Heart left ventricle (tissue), 13 donors: ENCODE results near the gene MEX3C.

ENCODE experiments used
- CTCF ChIP-seq, 12 donors: fragments of 200-600 bp; sonication (generic) in 4 of 12; IDR thresholded peaks; one replicate each; pipeline versions ENCODE4 v1.5.0 to v1.8.0; 2018 to 2022; ENCODE audit warnings: antibody characterized with exemption in 12 of 12, mild to moderate bottlenecking in 5 of 12
- POLR2A ChIP-seq, 2 donors: fragments of 450-650 bp; IDR thresholded peaks; one replicate each; pipeline ENCODE4 v1.6.1; 2017; ENCODE audit warnings: antibody characterized with exemption in 2 of 2, mild to moderate bottlenecking in 2 of 2, moderate library complexity in 2 of 2
- donor health status: ischemic (EF 13 %, LVEDD 7.1; RV severe dilation, severe dysfunction).
- donor health status: DM: no; HTN: yes; CAD: no.
- donor health status: DM: no; HTN: no; CAD: no.
- donor health status: ischemic (EF 25% LVEDD 6.9; RV normal size, moderate dysfunction).
- donor health status: ischemic (EF 25% LVEDD 5.7; RV mildly dilated, moderate dysfunction).
- donor health status: ischemic (EF 35%, LVEDD 5.7; RV mildly dilated, moderate dysfunction).
- donor health status: nonischemic (EF 11% LVEDD 7.7; RV severe dilation, severe dysfunction).
- donor health status: DM: yes; HTN: yes; CAD: no.
- donor health status: PGD.
- donor health status: ischemic (EF 29% LVEDD 5.4; RV normal size, mild dysfunction).
- donor health status: nonischemic (EF 23%, LVEDD 6.1; RV moderate dilation, normal function).

DNA sequence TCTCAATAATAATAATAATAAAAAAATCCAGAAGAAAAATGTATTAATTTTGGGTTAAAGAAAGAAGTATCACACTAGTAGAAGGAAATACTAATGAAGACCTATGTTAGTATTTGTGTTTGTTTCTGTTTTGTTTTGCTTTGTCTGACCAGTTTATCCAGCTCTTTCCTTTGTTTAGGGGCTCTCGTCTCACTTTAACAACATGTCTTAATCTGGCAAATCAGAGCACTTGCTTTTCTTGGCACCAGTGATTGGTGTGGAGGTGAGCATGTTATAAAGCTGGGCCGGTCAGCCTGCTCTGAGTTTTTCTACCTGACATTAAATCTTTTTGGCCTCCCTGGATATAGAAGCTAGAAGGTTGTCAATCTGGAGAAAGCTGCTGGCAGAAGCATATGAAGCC lies 15.1 kb upstream of the MEX3C start:
- TF ChIP-seq POLR2A (IDR thresholded peaks at IDR 0.05) (no peak), CTCF (IDR thresholded peaks at IDR 0.05) (no peak)
